OCI-LY7 (cell line): Measurements from ENCODE around the gene THRA. TPM values are rescaled to one million over a fixed set of nuclear protein-coding genes. Genes with fewer than 3 reads are reported as not detected.

Source experiments
- BruUV-seq: library from RNA; stranded (reverse); fragments of 400-500 nt; replicated peaks from 2 replicates; lab custom pipeline; 2021; lab: Mats Ljungman, UMichigan
- CTCF ChIA-PET: fragments of 300-600 bp; sonication (Branson Sonifier 250); formaldehyde crosslinking; loops from one replicate; lab custom pipeline; 2022; ENCODE audit warnings: antibody characterized with exemption; ENCODE audit not compliant: unreplicated experiment; lab: Charles Lee
- POLR2A ChIA-PET: fragments of 300-600 bp; sonication (Branson Sonifier 250); formaldehyde crosslinking; loops from one replicate; lab custom pipeline; 2022; ENCODE audit warnings: antibody characterized with exemption; lab: Charles Lee
- DNase-seq: peaks from one replicate; pipeline ENCODE4 v3.0.0-alpha.2; 2015; ENCODE audit warnings: low spot score
- H2AFZ ChIP-seq: fragments of 200-600 bp; sonication (generic), shearing (Covaris generic); 2 replicates; pipeline ENCODE4 v1.6.1; 2014; ENCODE audit warnings: mild to moderate bottlenecking, antibody characterized with exemption, low read length, moderate library complexity
- H3K27ac ChIP-seq: fragments of 200-600 bp; sonication (generic); 2 replicates; pipeline ENCODE4 v1.5.1; 2014; ENCODE audit warnings: mixed run types, low read depth, mild to moderate bottlenecking, moderate library complexity, low read length, inconsistent platforms; ENCODE audit not compliant: poor library complexity, severe bottlenecking
- H3K36me3 ChIP-seq: fragments of 200-600 bp; sonication (generic); 2 replicates; pipeline ENCODE4 v1.6.1; 2014; ENCODE audit warnings: mild to moderate bottlenecking, antibody characterized with exemption, low read length, moderate library complexity, mixed read lengths; ENCODE audit not compliant: insufficient read depth
- H3K4me1 ChIP-seq: fragments of 200-600 bp; sonication (generic); 2 replicates; pipeline ENCODE4 v1.5.1; 2014; ENCODE audit warnings: mild to moderate bottlenecking, low read length; ENCODE audit not compliant: insufficient read depth, poor library complexity, severe bottlenecking
- H3K4me2 ChIP-seq: fragments of 200-600 bp; sonication (generic); 2 replicates; pipeline ENCODE4 v1.6.1; 2014; ENCODE audit warnings: mild to moderate bottlenecking, low read length
- H3K4me3 ChIP-seq: fragments of 200-600 bp; sonication (generic); 2 replicates; pipeline ENCODE4 v1.5.1; 2014; ENCODE audit warnings: mild to moderate bottlenecking, low read depth, low read length; ENCODE audit not compliant: poor library complexity, severe bottlenecking
- H3K79me2 ChIP-seq: fragments of 200-600 bp; sonication (generic); 2 replicates; pipeline ENCODE4 v1.6.1; 2016; ENCODE audit warnings: low read depth, mild to moderate bottlenecking, low read length, moderate library complexity, mixed read lengths; ENCODE audit not compliant: insufficient read depth
- H3K9me2 ChIP-seq: fragments of 200-600 bp; sonication (generic); 2 replicates; pipeline ENCODE4 v1.6.1; 2016; ENCODE audit warnings: mild to moderate bottlenecking, low read length, mixed read lengths; ENCODE audit not compliant: insufficient read depth
- H3K9me3 ChIP-seq: fragments of 200-600 bp; sonication (generic); 2 replicates; pipeline ENCODE4 v1.6.1; 2014; ENCODE audit warnings: mild to moderate bottlenecking, mixed run types, low read length, mixed read lengths
- H4K20me1 ChIP-seq: fragments of 200-600 bp; sonication (generic); 2 replicates; pipeline ENCODE4 v1.6.1; 2014; ENCODE audit warnings: mild to moderate bottlenecking, antibody characterized with exemption, low read length, moderate library complexity, mixed read lengths; ENCODE audit not compliant: insufficient read depth
- EZH2phosphoT487 ChIP-seq: fragments of 200-600 bp; sonication (generic); IDR thresholded peaks from 2 replicates; pipeline ENCODE4 v1.6.1; 2018; ENCODE audit warnings: low read depth, borderline replicate concordance, mild to moderate bottlenecking, mixed run types, antibody characterized with exemption, low read length, moderate library complexity, mixed read lengths
- intact Hi-C: fragments of 100-400 bp; cut with micrococcal nuclease; formaldehyde crosslinking; loops from one replicate; pipeline ENCODE4 v1.10.0; 2022; ENCODE audit not compliant: unreplicated experiment
- total RNA-seq, 2 experiments: library from RNA; depleted of rRNA in 1 of 2; stranded (reverse); fragments of >200 nt in 1 of 2; shearing (Covaris generic) in 1 of 2; gene quantifications; 2 replicates each; pipeline ENCODE4 v1.2.3, GENCODE V29; 2014 to 2022
- TF ChIP-seq, protein P1 (sequence below): fragments of 200-600 bp; sonication (generic); conservative IDR thresholded peaks from 2 replicates; pipeline ENCODE4 v1.5.1; 2014; ENCODE audit warnings: mild to moderate bottlenecking, antibody characterized with exemption, low read length, moderate library complexity, mixed read lengths

The THRA gene
- total RNA-seq, 2 experiments from 2014 or later, result 3.9 to 9.3 TPM

DNA sequence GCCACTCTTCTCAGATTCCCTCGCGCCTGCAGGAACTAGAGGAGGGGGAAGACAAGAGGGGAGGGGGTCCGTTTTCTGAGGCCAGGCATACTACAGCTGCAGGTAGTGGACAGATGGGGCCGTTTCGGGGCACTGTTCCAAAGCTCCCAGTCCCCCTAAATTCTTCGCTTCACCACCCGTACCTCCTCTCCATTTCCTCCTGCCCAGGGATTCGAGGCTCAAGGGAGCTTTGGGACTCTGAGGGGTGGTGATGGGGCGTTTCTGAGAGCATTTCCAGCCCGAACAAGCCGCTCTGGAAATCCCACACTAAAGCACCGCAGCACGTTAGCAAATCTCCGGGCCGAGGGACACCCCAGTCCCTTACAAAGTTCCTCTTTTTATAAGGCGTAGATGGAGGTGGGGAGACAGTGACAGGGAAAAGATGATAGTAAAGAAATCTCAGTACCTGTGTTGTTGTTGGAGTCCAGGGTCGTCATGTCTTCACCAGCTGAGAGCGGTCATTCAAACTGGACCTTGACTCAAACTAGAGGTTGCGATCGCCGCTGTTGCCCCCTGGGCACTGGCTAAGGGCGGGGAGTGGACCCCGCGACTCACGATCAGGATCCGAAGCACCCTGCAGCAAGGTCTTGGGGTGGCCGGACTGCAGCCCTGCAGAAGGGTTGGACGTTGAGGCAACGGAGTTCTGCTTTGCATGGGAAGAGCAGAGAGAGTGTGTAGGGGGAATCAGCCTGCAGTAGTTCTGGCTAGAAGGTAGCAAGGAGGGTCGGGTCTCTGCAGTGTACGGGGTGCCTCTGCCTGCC is 37.1 kb downstream of the THRA start:
- intact Hi-C loops, result no loop called here

GRCh38 chr17:40100419-40100668 is 37.6 kb downstream of the THRA start, which contains the start of gene NR1D1:
Gene NR1D1, minus strand, starts transcription at chr17:40100589. Its CDS starts 495 bp downstream, at chr17:40100094.
- Histone ChIP-seq H2AFZ (peak within 1 kb of the TSS; percentile 82), H3K79me2 (peaks cover 16% of the 10 kb centered on the region; the same call in 1 of the 2 replicates)
- intact Hi-C loops, result no loop called here

More for the DNA sequence above, 37.1 kb downstream of the THRA start:
- H3K9me3 ChIP-seq, result no peaks in the 10 kb centered on the region
- TF ChIP-seq EZH2phosphoT487, result no peak
- TF ChIP-seq, protein P1, sequence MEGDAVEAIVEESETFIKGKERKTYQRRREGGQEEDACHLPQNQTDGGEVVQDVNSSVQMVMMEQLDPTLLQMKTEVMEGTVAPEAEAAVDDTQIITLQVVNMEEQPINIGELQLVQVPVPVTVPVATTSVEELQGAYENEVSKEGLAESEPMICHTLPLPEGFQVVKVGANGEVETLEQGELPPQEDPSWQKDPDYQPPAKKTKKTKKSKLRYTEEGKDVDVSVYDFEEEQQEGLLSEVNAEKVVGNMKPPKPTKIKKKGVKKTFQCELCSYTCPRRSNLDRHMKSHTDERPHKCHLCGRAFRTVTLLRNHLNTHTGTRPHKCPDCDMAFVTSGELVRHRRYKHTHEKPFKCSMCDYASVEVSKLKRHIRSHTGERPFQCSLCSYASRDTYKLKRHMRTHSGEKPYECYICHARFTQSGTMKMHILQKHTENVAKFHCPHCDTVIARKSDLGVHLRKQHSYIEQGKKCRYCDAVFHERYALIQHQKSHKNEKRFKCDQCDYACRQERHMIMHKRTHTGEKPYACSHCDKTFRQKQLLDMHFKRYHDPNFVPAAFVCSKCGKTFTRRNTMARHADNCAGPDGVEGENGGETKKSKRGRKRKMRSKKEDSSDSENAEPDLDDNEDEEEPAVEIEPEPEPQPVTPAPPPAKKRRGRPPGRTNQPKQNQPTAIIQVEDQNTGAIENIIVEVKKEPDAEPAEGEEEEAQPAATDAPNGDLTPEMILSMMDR, result no peak
- BruUV-seq, result TSS peak; percentile 93
- H3K27ac ChIP-seq, result peak overlapping the region; percentile 75
- H3K4me3 ChIP-seq, result peak overlapping the region; percentile 78
- no peak for DNase-seq
- peak overlapping the region; percentile 82 for H2AFZ ChIP-seq
- H3K36me3 ChIP-seq, result peaks cover 29% of the 10 kb centered on the region
- POLR2A ChIA-PET, result interaction anchor here (0.9 to 4.8 kb wide), 7 partner anchors 10 to 1198 kb away, joined by 3 to 52 read pairs (median 5); partner anchors contain the start of gene MED24
- H3K4me2 ChIP-seq, result peak overlapping the region; percentile 98
- no peaks in the 10 kb centered on the region for H3K9me2 ChIP-seq
- peaks cover 16% of the 10 kb centered on the region; the same call in 1 of the 2 replicates for H3K79me2 ChIP-seq
- peaks cover 53% of the 10 kb centered on the region for H3K4me1 ChIP-seq
- H4K20me1 ChIP-seq, result no peaks in the 10 kb centered on the region
- CTCF ChIA-PET, result interaction anchor here (0.6 to 1.8 kb wide), 5 partner anchors 10 to 33 kb away, joined by 3 to 17 read pairs (median 3); no protein-coding TSS in a partner anchor

More at GRCh38 chr17:40100419-40100668, 37.6 kb downstream of the THRA start, which contains the start of gene NR1D1:
- ChIA-PET CTCF (interaction anchor here (0.6 to 1.8 kb wide), 6 partner anchors 9 to 33 kb away, joined by 3 to 17 read pairs (median 3); no protein-coding TSS in a partner anchor), POLR2A (interaction anchor here (0.6 to 4.8 kb wide), 7 partner anchors 9 to 1198 kb away, joined by 3 to 52 read pairs (median 6); partner anchors contain the start of gene MED24)
- peak within 1 kb of the TSS; percentile 75 for H3K27ac ChIP-seq
- TF ChIP-seq, protein P1, result no peak
- no peak for TF ChIP-seq EZH2phosphoT487
- H3K4me3 ChIP-seq, result peak within 1 kb of the TSS; percentile 78
- no peaks in the 10 kb centered on the region for H3K9me2 ChIP-seq
- peaks cover 56% of the 10 kb centered on the region for H3K4me1 ChIP-seq
- peak within 1 kb of the TSS; percentile 98 for H3K4me2 ChIP-seq
- H3K36me3 ChIP-seq, result peaks cover 23% of the 10 kb centered on the region
- H4K20me1 ChIP-seq, result no peaks in the 10 kb centered on the region
- no peaks in the 10 kb centered on the region for H3K9me3 ChIP-seq
- no peak for DNase-seq
- no TSS peak for BruUV-seq
